NT2/D1 (cell line): ENCODE measurements around the gene ABCF2.

Experiments
- DNase-seq: peaks from one replicate; pipeline ENCODE4 v3.0.0-alpha.2; 2011; ENCODE audit warnings: low read depth, low spot score
- H3K27me3 ChIP-seq: 2 replicates; pipeline ENCODE4 v1.6.0; 2011; ENCODE audit warnings: mild to moderate bottlenecking; ENCODE audit not compliant: insufficient read length, insufficient read depth
- H3K36me3 ChIP-seq: 2 replicates; pipeline ENCODE4 v1.6.1; 2011; ENCODE audit warnings: mild to moderate bottlenecking, low read length, mixed read lengths; ENCODE audit not compliant: insufficient read depth, insufficient read length
- H3K4me1 ChIP-seq: 2 replicates; pipeline ENCODE4 v1.5.1; 2011; ENCODE audit not compliant: insufficient read depth, insufficient read length
- H3K4me3 ChIP-seq: 2 replicates; pipeline ENCODE4 v1.5.1; 2011; ENCODE audit warnings: low read depth; ENCODE audit not compliant: insufficient read length
- H3K9ac ChIP-seq: 2 replicates; pipeline ENCODE4 v1.6.0; 2011; ENCODE audit warnings: low read depth; ENCODE audit not compliant: insufficient read length
- H3K9me3 ChIP-seq: 2 replicates; pipeline ENCODE4 v1.5.1; 2011; ENCODE audit warnings: mild to moderate bottlenecking, low read length; ENCODE audit not compliant: insufficient read depth
- SUZ12 ChIP-seq: IDR thresholded peaks from 2 replicates; pipeline ENCODE4 v1.6.1; 2011; ENCODE audit not compliant: insufficient read length, insufficient read depth; ENCODE audit errors: extremely low read depth
- YY1 ChIP-seq: IDR thresholded peaks from 2 replicates; pipeline ENCODE4 v1.6.1; 2011; ENCODE audit not compliant: insufficient read length, insufficient read depth
- ZNF274 ChIP-seq: IDR thresholded peaks from 2 replicates; pipeline ENCODE4 v1.6.1; 2011; ENCODE audit warnings: mild to moderate bottlenecking, low read depth, low read length

The ABCF2 gene

GRCh38 chr7:151187409-151188251 is 39.4 kb downstream of the ABCF2 start:
- DNase-seq: no peak
- H3K36me3 ChIP-seq: no peaks in the 10 kb centered on the region
- H3K4me3 ChIP-seq: no peak overlapping the region
- H3K4me1 ChIP-seq: no peaks in the 10 kb centered on the region
- TF ChIP-seq YY1 (no peak), ZNF274 (no peak), SUZ12 (no peak)
- H3K9ac ChIP-seq: no peak overlapping the region
- H3K9me3 ChIP-seq: no peaks in the 10 kb centered on the region
- H3K27me3 ChIP-seq: no peaks in the 10 kb centered on the region

GRCh38 chr7:151186640-151187408 is 40.2 kb downstream of the ABCF2 start, which contains the start of gene ASB10:
ASB10 (minus strand) TSS chr7:151187250; CDS start chr7:151187130, 120 bp downstream.
- Histone ChIP-seq H3K27me3 (no peaks in the 10 kb centered on the region), H3K9ac (no peak within 1 kb of the TSS), H3K9me3 (no peaks in the 10 kb centered on the region), H3K4me3 (no peak within 1 kb of the TSS), H3K4me1 (no peaks in the 10 kb centered on the region), H3K36me3 (no peaks in the 10 kb centered on the region)
- TF ChIP-seq SUZ12 (no peak), YY1 (no peak), ZNF274 (no peak)
- no peak for DNase-seq

GRCh38 chr7:151185762-151186639 is 41.0 kb downstream of the ABCF2 start:
- Histone ChIP-seq H3K4me3 (no peak overlapping the region), H3K27me3 (no peaks in the 10 kb centered on the region), H3K9me3 (no peaks in the 10 kb centered on the region), H3K9ac (no peak overlapping the region), H3K4me1 (no peaks in the 10 kb centered on the region), H3K36me3 (no peaks in the 10 kb centered on the region)
- TF ChIP-seq SUZ12: no peak
- TF ChIP-seq ZNF274: no peak
- TF ChIP-seq YY1: no peak
- DNase-seq: no peak

GRCh38 chr7:151181011-151181431 is 46.0 kb downstream of the ABCF2 start:
- Histone ChIP-seq H3K4me3 (no peak overlapping the region), H3K9me3 (no peaks in the 10 kb centered on the region), H3K9ac (no peak overlapping the region), H3K4me1 (peaks cover 2% of the 10 kb centered on the region), H3K27me3 (peaks cover 4% of the 10 kb centered on the region), H3K36me3 (no peaks in the 10 kb centered on the region)
- no peak for DNase-seq
- no peak for TF ChIP-seq YY1
- no peak for TF ChIP-seq SUZ12
- no peak for TF ChIP-seq ZNF274

GRCh38 chr7:151179946-151180345 is 47.1 kb downstream of the ABCF2 start:
- DNase-seq: no peak
- H3K9ac ChIP-seq: no peak overlapping the region
- peaks cover 4% of the 10 kb centered on the region for H3K27me3 ChIP-seq
- H3K9me3 ChIP-seq: peaks cover 4% of the 10 kb centered on the region; the same call in 1 of the 2 replicates
- no peak overlapping the region for H3K4me3 ChIP-seq
- H3K36me3 ChIP-seq: no peaks in the 10 kb centered on the region
- peaks cover 4% of the 10 kb centered on the region for H3K4me1 ChIP-seq
- no peak for TF ChIP-seq YY1
- TF ChIP-seq SUZ12: no peak
- TF ChIP-seq ZNF274: no peak

- Histone ChIP-seq H3K9me3 (peaks cover 9% of the 10 kb centered on the region; the same call in 1 of the 2 replicates), H3K4me1 (peaks cover 4% of the 10 kb centered on the region), H3K36me3 (no peaks in the 10 kb centered on the region), H3K27me3 (peaks cover 4% of the 10 kb centered on the region), H3K4me3 (no peak overlapping the region), H3K9ac (no peak overlapping the region)
- no peak for DNase-seq
- TF ChIP-seq SUZ12 (no peak), YY1 (no peak), ZNF274 (no peak)
These were observed 47.6 kb downstream of the ABCF2 start for GRCh38 chr7:151179287-151179860.
